ENCODE results near the gene TSSC4.

DNA sequence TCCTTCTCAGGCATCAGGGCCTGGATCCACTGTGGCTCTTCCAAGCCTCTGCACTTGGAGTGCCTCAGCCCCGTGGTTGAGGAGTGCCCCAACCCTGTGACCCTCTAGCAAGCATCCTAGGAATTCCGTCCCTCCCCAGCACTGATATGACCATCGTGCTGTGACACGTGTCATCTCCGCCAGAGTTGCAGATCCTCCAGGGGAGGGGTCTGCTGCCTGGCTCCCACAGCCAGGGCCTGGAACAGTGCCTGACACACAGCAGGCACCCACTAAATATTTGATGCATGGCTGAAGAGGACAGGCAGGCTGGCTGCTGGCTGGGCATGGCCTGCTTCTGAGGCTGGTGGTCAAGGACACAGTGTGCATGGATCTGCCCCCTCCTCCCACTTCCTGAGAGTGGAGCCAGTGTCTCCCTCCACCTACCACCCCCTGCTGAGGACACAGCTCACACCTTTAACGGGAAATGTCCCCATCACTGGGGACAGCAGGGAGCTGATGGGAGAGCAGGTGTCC, 25.2 kb upstream of the TSSC4 start:
- TF ChIP-seq, protein P1, sequence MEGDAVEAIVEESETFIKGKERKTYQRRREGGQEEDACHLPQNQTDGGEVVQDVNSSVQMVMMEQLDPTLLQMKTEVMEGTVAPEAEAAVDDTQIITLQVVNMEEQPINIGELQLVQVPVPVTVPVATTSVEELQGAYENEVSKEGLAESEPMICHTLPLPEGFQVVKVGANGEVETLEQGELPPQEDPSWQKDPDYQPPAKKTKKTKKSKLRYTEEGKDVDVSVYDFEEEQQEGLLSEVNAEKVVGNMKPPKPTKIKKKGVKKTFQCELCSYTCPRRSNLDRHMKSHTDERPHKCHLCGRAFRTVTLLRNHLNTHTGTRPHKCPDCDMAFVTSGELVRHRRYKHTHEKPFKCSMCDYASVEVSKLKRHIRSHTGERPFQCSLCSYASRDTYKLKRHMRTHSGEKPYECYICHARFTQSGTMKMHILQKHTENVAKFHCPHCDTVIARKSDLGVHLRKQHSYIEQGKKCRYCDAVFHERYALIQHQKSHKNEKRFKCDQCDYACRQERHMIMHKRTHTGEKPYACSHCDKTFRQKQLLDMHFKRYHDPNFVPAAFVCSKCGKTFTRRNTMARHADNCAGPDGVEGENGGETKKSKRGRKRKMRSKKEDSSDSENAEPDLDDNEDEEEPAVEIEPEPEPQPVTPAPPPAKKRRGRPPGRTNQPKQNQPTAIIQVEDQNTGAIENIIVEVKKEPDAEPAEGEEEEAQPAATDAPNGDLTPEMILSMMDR (IDR thresholded peaks at IDR 0.05), result no peak
- no peak for TF ChIP-seq POLR2AphosphoS5 (IDR thresholded peaks at IDR 0.05; ENCODE audit: insufficient read depth in 1 of 2, low read depth in 1 of 2)
